Hematopoietic multipotent progenitor cell treated with erythropoietin and hydrocortisone succinate and interleukin-3 and kit ligand, for 8 days (in vitro differentiated cells): ENCODE results near the gene GALNT2.

ENCODE experiments used
- DNase-seq: peaks from one replicate; pipeline ENCODE4 v3.0.0-alpha.2; 2015

GALNT2 gene

DNA sequence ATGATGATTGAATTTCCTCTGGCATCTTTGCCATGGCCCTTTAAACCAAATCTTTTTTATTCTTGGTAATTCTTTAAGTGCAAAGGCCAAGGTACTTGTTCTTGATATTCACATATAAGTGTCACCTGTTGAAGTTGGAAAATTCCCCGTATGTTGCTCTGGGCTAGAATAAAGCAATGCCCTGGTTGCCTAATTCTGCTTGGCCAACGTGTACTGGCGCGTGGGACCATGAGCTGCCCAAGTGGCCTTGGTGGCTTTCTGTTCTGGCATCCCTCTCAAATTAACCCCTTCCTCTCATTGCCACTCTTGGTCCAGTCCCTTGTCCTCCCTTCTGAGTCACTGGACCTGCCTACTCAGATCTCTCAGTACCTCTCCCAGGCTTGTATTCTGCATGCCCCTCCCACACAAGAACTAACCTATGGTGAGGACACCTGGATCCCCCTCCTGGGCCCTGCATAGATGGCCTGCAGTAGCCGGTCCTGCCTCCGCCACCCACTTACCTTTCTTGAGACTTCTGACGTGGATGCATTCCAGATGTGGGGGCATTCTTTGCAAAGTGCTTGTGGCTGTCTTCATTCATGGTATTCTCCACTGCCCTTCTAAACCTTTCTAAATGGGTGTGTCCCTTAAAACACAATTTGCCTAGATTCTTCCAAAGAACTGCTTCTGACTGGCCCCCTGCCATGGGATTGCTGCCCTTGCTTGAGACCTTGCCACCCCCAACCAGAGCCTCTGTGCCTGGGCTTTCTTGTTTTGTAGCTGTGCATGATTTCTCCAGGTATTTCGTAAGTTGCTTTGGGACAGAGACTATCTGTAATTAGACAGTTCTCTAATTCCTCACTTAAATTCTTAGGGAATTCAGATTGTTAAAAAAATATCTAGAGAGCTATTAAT, 152.4 kb downstream of the GALNT2 start:
- no peak for DNase-seq

DNA sequence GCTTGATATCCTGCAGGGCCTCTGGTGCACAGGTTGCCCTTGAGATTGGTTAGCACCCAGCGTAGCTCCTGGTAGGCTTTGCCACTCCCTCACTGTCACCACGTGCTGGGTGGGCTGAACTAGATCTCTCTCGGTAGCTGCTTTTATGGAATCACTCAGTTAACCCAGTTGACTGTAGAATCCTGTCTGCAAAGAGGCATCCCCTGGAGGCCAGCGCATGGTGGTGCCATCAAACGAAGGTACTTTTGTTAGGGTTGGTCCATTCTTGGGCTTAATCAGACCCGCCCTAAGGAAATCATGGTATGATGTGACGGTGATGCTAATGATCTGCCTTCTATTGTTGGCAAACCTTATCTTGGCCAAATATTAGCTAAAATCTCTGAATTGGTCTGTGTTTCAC, 153.4 kb downstream of the GALNT2 start:
- DNase-seq = no peak

DNA sequence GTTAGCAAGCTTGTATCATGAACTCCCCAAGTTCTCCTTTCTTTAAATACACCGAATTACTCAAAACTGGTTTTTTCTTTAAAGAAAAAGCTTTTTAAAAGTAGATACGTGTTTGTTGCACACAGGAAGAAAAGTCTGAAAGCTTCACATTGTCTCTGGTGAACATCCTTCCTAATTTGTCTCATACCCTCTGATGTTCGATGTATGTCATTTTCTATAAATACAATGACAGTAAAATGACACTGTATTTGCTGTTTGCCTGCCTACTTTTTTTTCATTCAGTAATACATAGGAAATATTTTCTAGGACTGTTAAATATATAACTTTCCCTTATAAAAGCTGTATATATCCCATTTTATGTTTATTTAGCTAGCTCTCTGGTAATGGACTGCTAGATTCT, 153.9 kb downstream of the GALNT2 start:
- no peak for DNase-seq

DNA sequence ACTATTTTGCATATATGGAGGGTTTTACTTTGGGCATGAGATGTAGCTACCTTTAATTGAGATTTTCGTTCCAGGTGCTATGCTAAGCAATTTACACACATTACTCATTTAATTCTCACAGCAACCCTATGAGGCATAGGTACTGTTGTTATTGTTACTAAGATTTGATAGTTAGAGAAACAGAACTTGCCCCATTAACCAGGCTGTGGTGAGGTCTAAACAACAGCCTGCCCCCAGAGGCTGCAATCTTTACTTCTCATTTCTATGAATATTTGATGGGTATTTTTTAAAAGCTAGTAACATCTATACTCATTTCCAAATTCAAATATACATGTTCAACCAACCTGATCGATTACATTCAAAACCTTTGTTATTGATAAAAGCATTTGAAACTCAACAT, 155.6 kb downstream of the GALNT2 start:
- DNase-seq = no peak

DNA sequence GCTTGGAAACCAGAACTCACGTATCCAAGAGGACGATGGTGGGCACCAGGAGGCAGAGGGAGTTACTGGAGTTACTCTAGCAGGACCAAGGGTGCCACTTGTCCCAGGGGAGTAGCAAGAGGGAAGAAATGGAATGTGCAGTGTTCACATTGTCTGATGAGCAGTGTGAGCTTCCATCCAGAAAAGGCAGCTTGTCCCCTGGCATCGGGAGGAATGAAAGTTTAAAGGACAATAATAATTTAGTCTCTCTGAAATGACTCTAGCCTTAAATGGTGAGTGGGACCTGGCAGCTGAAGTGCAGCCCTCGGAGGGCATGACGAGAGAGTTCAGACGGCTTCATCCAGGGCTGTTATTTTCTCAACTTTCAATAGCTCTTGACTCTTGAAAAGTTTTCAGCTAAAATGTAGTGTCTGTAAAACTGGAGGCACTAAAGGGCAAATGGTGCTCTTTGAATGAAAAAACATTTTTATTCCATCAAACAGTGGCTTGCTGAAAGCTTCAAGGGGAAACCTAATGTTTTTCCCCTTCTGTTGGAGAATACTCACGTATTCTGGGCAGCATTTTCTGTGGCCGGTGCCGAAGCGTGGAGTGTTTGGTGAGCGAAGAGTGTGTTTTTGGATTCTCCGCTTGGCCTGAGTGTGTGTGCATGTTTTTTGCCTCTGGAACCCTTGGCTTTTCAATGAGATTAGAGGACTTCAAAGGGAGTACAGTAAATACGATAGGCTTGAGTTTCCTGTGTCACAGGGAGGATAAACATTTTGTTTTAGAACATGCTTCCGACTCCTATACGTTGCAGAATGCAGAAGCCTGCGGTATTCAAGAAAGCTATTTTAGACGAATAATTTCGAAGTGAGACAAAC, 157.3 kb downstream of the GALNT2 start:
- DNase-seq = no peak

DNA sequence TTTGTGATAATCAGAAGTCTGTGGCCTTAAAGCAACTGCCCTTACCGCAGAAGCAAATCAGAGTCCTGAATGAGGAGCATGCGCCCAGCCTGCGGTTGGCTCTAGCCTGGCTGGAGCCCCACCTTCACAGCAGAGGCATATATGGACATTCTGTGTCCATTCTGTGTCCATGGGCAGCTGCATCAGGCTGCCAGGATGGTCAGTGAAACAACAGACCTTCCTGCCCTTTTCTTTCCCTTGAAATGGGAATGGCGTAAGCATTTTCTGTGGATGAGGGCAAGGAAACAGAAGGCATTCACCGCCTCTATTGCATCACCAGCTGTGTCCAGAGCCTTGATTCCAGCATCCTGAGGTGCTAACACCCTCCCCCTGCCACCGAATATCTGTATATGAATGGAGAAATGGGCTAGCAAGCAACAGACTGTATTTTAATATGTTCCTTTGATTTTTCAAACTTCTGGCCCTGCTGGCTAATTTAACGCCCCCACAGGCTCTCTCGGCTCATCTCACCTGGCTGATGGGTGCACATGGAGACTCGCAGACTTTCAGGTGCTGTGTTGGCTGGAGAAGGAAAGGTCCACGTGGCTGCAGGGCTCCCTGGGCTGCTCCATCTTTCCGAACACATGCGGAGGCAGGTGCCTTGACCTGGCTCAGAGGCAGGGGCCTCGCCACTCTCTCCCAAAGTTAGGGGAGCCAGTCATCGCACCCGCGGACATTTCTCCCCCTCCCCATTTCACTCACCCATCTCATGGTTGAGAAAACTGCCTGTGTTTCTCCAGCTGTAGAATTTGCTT, 159.2 kb downstream of the GALNT2 start:
- no peak for DNase-seq

DNA sequence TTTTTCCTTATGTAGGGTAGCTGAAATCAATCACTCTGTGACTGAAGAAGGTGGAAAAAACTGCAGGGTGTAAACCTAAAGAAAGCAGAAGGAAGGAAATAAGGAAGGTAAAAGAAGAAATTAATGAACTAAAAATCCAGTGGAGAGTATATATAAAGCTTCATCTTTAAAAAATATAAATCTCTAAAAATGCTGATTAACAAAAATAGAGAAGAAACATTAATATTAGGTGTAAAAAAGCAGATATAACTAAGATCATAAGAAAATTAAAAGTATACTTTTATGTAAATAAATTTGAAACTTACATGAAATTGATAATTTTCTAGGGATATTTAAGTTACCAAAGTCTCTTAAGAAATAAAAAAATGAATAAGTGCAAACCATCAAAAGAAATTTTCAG, 159.8 kb downstream of the GALNT2 start:
- no peak for DNase-seq

DNA sequence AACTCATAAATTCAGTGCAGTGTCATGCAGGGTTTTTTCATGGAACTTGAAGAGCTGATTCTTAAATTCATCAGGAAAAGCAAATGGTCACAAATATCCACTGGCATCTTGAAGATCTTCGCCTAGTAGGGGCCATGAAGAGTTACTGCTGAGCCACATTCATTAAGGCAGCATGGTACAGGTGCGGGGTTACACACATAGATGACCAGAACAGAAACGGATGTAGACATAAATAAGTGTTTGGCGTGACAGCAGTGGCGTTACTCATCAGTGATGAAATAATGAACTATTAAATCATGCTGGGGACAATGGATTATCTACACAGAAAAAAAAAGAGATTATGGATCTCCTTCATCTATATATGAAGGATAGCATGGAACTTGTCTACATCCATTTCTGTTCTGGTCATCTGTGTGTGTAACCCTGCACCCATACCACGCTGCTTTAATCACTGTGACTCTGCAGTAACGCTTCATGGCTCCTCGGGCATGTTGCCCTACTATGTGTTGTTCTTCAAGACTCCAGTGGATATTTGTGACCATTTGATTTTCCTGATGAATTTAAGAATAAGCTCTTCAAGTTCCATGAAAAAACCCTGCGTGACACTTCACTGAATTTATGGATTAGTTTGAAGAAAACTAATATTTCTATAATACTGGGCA, 161.3 kb downstream of the GALNT2 start:
- DNase-seq = no peak

DNA sequence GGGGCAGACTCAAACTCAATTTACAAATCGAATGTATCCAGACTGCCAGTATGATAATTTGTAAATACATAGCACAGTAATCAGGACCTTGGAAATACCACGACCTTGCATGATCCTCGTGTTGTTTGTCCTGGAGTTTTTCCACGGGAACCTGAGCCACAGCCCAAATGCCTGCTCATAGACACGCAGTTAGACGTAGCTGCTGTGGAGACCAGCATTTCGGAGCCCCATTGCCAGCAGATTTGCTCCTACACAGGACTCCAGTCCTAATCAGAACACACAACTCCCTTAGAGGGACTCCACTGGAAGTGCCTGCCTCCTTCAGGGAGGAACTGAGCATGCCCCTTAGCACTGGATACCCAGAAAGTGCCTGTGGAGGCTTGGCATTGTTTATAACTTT, 163.2 kb downstream of the GALNT2 start:
- DNase-seq = no peak

DNA sequence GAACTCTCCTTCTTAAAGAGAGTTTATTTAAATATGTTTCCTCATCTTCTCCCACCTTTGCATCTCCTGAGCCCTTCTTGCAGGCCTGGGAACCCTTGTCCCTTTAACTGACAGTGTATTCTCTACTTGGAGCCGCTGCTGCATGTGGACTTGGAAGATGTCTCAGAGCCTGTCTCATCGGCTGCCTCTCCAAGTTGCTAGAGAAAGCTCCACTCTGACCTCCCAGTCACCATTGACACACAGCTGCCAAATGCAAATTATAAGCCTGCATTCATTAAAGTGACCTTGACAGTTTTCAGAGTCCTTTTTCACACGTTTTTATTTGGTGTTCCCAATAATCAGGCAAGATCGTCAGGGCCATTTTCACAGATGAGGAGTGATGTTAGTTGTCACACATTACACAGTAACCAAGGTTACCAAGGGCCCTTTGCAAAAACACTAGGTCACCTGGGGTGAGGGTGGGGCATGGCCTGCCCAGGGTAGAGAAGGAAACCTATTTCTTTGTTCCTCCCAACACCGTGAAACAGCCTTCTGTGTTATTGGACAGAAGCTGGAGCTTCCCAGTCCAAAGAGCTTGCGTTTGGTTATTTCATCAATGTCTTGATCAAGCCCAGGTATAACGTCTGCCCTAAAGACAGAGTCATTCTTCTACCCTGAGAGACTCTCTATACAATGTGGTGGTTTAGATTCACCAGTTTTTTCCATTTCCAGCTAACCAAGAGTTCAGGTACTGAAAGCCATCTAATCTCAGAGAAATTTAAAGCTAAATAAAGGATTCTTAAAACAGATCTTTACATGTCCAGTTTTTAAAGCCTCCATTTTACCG, 164.1 kb downstream of the GALNT2 start:
- DNase-seq = no peak

DNA sequence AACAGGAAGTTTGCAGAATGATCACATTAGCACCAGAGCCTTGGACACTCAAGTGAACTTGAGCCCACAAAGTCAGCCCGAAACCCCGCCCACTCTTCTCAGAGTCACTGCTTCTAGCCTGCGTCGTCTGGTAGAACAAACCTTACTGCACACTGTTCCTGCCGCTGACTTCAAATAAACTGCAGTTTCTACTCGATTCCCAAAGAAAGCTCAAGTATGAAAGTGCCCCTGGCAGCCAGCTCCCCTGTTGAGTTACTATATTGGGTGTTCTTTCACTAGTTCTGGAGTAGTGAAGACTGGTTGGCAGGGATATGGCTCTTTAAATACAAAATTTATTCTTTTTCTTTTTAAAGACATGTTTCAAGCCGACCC, 164.7 kb downstream of the GALNT2 start:
- no peak for DNase-seq

DNA sequence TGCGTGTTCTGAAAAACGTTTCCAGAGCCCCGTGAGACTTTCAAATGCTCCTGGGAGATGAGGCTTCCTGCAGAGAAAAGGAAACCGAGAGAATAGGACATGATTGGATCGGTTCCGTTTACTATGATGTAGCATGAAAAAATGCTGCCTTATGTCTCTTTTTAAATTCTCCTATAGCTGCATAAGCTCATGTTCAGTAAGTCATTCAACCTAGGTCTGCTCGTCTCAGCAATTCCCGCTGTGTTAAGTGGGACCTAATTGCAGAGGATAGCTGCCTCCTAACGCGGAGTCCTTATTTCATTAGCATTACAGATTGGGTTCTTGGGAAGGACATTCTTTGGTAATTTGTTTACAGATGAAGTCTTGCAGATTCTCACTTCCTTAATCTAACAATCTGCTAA, 165.3 kb downstream of the GALNT2 start:
- no peak for DNase-seq

DNA sequence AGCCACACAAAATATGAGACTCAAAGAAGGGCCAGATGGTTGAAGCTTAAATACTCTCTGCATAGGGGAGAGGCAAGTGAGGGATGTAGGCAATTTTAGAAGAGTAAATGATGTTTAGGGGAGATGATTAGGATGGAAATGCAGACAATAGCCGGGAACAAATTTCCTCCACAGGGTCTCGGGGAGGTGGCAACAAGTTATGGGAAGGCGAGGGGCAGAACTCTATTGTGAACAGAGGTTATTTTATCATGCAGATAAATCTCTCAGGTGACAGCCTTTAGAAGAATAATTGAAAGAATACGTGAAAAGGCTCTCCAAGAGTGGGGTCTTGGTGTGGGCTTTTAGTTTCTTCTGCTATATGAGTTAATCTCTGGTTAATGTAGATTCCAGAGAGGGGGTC, 166.7 kb downstream of the GALNT2 start:
- DNase-seq = no peak

DNA sequence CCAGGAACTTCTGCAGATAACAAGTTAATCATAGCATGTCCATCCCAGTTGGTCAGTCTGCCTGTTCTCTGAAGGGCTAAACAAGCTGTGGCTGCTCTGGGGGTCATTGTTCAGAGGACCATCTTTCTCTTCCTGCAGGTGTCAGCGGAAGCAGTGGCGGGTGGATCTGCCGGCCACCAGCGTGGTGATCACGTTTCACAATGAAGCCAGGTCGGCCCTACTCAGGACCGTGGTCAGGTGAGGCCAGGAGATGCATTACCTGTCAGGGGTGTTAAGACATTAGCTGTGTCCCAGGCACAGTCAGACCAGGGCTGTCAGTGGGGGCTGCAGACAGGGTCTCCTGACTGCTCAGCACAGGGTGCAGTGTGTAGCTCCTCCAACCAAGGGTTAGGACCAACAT, 168.8 kb downstream of the GALNT2 start:
- DNase-seq = no peak

DNA sequence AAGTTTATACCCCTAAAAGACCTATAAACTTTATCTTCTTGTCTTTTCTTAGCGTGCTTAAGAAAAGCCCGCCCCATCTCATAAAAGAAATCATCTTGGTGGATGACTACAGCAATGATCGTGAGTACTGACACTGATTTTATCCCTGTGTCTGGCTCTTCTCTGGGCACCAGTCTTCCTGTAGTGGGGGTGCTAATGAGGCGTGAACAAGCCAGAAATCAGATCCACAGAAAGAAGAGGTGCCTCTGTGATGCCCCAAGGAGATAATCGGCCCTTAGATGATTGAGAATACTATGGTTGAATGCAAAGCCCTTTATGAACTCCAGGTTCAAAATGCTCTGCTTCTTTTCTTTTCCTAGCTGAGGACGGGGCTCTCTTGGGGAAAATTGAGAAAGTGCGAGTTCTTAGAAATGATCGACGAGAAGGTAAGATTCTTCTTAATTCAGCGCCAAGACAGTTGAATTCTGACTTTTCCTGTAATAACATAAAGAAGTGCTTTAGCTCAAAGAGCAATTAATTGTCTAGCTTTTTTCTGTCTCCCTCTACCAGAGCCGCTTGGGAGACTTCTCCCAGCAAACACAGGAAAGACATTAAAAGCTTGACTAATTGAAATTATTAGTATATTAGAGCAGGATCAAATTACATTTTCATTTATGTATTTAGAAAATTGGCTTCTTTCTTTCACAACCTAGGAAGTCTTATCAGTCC, 169.4 kb downstream of the GALNT2 start:
- DNase-seq = no peak

DNA sequence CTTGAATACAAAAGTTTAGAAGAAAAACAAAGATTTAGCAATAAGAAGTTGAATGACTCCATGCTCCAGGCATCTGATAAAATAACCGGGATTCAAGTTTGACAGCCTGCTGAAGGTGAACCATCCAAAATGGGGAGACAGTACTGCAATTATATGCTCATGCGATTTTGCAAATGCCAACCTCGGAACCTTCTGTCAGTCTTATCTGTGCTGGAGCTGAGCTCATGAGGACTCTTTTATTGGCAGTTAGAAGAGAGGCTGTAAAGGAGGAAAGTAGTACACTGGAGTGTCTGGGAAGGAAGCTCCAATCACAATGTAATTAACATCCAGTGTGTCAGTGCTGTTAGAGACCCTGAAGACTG, 170.0 kb downstream of the GALNT2 start:
- no peak for DNase-seq

DNA sequence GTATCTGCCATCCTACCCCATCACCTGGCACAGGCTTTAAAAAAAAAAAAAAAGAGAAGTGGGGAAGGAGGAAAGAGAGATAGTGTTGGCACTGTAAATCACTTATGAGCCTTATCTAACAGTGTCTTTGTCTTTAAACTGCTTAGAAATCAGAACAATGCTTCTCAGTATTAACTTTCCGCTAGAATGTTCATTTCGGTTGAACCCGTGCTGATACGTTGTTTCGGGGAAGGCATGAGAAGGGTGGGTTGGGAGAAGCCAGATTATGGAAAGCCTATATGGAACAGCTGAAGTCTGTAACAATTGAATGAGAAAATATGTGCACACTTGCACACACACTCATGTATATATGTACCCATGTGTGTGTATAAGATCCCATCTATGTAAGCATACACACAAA, 170.8 kb downstream of the GALNT2 start:
- no peak for DNase-seq

DNA sequence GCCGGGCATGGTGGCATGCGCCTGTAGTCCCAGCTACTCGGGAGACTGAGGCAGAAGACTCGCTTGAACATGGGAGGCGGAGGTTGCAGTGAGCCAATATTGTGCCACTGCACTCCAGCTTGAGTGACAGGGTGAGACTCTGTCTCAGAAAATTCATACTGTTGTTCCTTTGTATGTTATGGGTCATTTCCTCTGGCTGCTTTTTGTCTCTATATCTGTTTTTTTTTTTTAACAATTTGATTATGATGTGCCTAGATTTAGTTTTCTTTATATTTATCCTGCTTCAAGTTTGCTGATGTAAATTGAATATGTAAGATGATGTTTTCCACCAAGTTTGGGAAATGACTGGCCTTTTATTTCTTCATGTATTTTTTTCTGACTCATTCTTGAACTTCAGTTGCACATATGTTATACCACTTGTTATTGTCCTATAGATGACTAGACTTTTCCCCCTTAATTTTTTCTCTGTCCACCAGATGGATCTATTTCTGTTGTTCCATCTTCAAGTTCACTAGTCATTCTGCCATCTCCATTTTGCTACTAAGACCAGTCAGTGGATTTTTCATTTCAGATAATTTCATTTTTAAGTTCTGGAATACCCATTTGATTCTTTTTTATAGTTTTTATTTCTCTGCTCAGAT, 173.5 kb downstream of the GALNT2 start:
- no peak for DNase-seq

DNA sequence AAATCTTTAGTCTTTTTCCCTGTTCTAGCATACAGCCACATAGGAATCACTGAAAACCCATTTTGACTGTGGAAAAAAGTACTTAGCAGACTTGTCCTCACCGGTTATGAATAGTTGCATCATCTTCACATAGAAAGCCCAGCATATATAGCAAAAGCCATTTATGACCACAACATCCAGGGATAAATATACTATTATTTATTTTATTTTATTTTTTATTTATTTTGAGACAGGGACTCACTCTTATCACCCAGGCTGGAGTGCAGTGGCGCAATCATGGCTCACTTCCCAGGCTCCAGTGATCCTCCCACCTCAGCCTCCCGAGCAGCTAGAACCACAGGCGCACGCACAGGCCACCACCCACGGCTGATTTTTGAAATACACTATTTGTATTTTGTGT, 175.3 kb downstream of the GALNT2 start:
- peak; percentile 10 for DNase-seq

DNA sequence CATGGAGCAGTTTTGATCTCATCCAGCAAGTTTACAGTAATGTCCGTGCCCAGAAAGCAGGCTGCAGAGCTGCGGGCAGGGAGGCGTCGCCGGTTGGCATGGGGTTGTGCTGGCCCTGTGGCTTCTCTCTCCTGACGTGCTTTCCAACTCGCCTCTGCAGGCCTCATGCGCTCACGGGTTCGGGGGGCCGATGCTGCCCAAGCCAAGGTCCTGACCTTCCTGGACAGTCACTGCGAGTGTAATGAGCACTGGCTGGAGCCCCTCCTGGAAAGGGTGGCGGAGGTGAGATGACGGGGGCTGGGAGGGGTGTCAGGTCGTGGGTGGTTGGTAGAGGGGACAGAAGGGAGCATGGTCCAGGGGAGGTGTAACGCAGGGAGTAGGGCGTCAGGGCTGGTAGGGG, 176.1 kb downstream of the GALNT2 start:
- DNase-seq = no peak
